GM13977 (cell line): ENCODE data around the gene AGAP1.

Source experiments
- DNase-seq: peaks from one replicate; pipeline ENCODE4 v3.0.0; 2012; ENCODE audit warnings: low spot score
- in situ Hi-C: fragments of 300-500 bp; cut with MboI; formaldehyde crosslinking; loops from one replicate; pipeline ENCODE4 v1.12.0; 2022; ENCODE audit warnings: low sequenced_read_pairs, low pct_unique_long_range_greater_than_20kb, mixed read lengths, inconsistent platforms; ENCODE audit not compliant: unreplicated experiment
- TF ChIP-seq, protein P1 (sequence below): IDR thresholded peaks from 2 replicates; pipeline ENCODE4 v1.5.1; 2012; ENCODE audit warnings: mild to moderate bottlenecking, control low read depth; ENCODE audit not compliant: insufficient read depth; ENCODE audit errors: extremely low read depth, missing control alignments

The AGAP1 gene

DNA sequence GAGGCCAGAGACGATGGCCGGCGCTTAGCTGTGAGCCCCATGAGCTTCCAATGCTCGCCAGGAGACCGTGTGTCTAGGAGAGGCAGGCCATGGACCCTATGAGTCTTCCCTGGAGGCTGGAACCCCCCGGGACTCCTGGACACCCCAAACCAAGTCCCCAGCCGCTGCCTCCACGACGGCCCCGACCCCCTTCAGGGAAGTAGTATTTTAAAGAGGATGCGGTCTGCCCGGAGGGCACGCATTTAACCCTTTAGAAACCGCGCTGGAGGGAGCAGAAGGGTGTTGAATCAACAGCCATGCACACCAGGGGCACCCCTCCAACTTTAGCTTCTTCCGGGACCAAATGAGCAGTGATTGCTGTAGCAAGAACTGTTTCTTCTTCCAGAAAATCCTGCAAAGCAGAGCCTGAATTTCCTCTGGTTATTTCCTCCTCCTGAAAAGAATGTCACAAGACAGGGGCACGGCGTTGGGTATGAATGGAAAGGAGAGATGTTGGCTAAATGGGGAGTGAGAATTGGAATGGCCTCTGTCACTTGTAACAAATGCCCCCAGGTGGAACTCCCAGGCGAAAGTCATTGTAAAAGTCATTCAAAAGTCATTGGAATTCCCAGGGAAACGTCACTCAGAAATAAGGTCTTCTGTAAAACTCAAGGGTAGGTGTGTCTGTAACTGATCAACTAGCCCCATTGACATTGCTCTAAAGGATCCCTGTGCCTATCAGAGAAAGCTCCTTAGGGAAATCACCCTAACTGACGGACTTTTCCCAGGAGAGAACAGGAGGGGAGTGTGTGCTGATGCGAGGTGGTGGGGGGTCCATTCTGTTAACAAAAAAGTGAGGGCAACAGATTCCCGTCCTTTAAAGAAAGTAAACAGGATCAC is 680.1 kb downstream of the AGAP1 start:
- peak; percentile 25 for DNase-seq
- TF ChIP-seq, protein P1, sequence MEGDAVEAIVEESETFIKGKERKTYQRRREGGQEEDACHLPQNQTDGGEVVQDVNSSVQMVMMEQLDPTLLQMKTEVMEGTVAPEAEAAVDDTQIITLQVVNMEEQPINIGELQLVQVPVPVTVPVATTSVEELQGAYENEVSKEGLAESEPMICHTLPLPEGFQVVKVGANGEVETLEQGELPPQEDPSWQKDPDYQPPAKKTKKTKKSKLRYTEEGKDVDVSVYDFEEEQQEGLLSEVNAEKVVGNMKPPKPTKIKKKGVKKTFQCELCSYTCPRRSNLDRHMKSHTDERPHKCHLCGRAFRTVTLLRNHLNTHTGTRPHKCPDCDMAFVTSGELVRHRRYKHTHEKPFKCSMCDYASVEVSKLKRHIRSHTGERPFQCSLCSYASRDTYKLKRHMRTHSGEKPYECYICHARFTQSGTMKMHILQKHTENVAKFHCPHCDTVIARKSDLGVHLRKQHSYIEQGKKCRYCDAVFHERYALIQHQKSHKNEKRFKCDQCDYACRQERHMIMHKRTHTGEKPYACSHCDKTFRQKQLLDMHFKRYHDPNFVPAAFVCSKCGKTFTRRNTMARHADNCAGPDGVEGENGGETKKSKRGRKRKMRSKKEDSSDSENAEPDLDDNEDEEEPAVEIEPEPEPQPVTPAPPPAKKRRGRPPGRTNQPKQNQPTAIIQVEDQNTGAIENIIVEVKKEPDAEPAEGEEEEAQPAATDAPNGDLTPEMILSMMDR = no peak
- in situ Hi-C loops = no loop called here

GRCh38 chr2:236175548-236176150 is 681.8 kb downstream of the AGAP1 start:
- peak; percentile 36 for DNase-seq
- in situ Hi-C loops = loop anchor here (25.0 kb wide), 1 partner anchor 388 kb away; no protein-coding TSS in a partner anchor
- TF ChIP-seq, protein P1 = no peak

GRCh38 chr2:236176417-236176816 is 682.6 kb downstream of the AGAP1 start:
- peak; percentile 71 for DNase-seq
- in situ Hi-C loops = loop anchor here (25.0 kb wide), 1 partner anchor 389 kb away; no protein-coding TSS in a partner anchor
- TF ChIP-seq, protein P1 = peak; percentile 57

GRCh38 chr2:236176951-236177350 is 683.1 kb downstream of the AGAP1 start:
- in situ Hi-C loops = loop anchor here (25.0 kb wide), 1 partner anchor 390 kb away; no protein-coding TSS in a partner anchor
- DNase-seq = peak; percentile 21
- TF ChIP-seq, protein P1 = no peak

GRCh38 chr2:236177604-236177966 is 683.7 kb downstream of the AGAP1 start:
- in situ Hi-C loops = loop anchor here (25.0 kb wide), 1 partner anchor 390 kb away; no protein-coding TSS in a partner anchor
- TF ChIP-seq, protein P1 = peak; percentile 40
- DNase-seq = peak; percentile 66

- DNase-seq = peak; percentile 80
- TF ChIP-seq, protein P1 = peak; percentile 78
- in situ Hi-C loops = loop anchor here (25.0 kb wide), 1 partner anchor 391 kb away; no protein-coding TSS in a partner anchor
These were observed 684.4 kb downstream of the AGAP1 start for GRCh38 chr2:236177967-236178889.
